Measurements from ENCODE around the gene FYB2. TPM values are rescaled to one million over a fixed set of nuclear protein-coding genes. Genes with fewer than 3 reads are reported as not detected.

The FYB2 gene
- polyA plus RNA-seq, 1 experiment, result not detected

DNA sequence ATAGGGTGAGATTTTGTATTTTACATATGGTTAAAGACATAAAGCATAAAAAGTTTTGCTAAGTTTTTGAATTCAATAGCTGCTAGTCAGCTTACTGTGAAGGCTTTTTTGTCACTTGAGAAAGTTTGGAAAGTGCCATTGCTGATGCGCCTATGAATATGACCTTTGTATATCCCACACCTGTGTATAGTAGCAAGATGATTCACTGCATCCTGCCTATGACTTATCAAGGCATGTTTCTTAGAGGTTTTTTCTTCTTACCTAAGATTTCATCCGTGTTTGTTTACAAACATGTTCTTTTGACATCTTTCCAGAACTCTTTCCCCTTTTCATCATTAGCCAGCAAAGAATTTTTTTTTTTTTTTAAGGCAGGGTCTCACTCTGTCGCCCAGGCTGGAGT, 122.5 kb downstream of the FYB2 start:
- TF ChIP-seq, protein P1, sequence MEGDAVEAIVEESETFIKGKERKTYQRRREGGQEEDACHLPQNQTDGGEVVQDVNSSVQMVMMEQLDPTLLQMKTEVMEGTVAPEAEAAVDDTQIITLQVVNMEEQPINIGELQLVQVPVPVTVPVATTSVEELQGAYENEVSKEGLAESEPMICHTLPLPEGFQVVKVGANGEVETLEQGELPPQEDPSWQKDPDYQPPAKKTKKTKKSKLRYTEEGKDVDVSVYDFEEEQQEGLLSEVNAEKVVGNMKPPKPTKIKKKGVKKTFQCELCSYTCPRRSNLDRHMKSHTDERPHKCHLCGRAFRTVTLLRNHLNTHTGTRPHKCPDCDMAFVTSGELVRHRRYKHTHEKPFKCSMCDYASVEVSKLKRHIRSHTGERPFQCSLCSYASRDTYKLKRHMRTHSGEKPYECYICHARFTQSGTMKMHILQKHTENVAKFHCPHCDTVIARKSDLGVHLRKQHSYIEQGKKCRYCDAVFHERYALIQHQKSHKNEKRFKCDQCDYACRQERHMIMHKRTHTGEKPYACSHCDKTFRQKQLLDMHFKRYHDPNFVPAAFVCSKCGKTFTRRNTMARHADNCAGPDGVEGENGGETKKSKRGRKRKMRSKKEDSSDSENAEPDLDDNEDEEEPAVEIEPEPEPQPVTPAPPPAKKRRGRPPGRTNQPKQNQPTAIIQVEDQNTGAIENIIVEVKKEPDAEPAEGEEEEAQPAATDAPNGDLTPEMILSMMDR (IDR thresholded peaks at IDR 0.05; ENCODE audit: insufficient read depth, low read depth, low read length), result no peak
- DNase-seq (ENCODE audit: low read depth), result no peak
- H3K4me3 ChIP-seq (ENCODE audit: low read depth, low read length), result no peak overlapping the region
- H3K27me3 ChIP-seq (ENCODE audit: control insufficient read depth, insufficient read depth, low read length), result no peaks in the 10 kb centered on the region
- ChIA-PET POLR2A (no interaction called here), CTCF (interaction anchor here (1.1 to 2.0 kb wide), 3 partner anchors 9 to 13 kb away, joined by 3 to 5 read pairs (median 4); no protein-coding TSS in a partner anchor)
- H3K36me3 ChIP-seq (ENCODE audit: control insufficient read depth, insufficient read depth, low read length), result no peaks in the 10 kb centered on the region

DNA sequence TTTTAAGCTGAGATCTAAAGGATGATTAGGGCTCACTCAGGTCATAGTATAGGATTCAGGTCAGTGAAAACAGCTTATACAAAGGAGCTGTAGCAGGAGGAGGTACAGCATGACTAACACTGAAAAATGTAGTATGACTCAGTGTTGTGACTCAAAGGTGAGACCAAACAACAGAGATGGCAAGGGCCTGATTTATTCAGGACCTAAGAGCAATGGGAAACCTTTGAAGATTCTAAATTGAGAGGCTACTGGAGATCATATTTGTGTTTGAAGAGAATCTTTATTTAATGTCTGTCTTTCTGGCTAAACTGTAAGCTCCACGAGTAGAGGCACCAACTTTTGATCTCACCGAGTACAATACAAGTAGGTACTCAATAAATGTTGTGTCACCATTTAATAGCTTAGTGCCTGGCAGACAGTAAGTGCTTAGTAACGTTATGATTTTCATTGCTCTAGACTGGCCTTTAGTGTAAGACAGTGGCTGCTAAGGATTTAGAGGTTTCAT, 130.6 kb downstream of the FYB2 start:
- ChIA-PET POLR2A (no interaction called here), CTCF (interaction anchor here (0.6 kb wide), 1 partner anchor 21 kb away, joined by 3 read pairs; no protein-coding TSS in a partner anchor)
- H3K27me3 ChIP-seq (ENCODE audit: control insufficient read depth, insufficient read depth, low read length), result no peaks in the 10 kb centered on the region
- TF ChIP-seq, protein P1 (IDR thresholded peaks at IDR 0.05; ENCODE audit: insufficient read depth, low read depth, low read length), result no peak
- no peak overlapping the region for H3K4me3 ChIP-seq (ENCODE audit: low read depth, low read length)
- DNase-seq (ENCODE audit: low read depth), result peak; percentile 20
- no peaks in the 10 kb centered on the region for H3K36me3 ChIP-seq (ENCODE audit: control insufficient read depth, insufficient read depth, low read length)

DNA sequence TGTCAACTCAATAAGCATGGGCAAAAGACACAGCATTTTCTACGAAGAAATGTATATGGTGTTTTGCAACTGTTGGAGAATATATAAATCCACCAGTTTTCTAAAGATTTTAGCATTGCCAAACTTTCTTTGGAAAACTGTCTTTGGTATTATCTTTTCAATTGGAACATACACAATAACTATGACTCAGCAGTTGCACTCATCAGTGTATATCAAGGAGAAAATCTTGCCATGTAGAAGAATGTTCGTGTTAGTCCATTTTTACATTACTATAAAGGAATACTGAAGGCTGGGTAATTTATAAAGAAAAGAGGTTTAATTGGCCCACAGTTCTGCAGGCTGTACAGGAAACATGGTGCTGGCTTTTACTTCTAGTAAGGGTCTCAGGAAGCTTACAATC, 133.0 kb downstream of the FYB2 start:
- DNase-seq (ENCODE audit: low read depth), result no peak
- no peak overlapping the region for H3K4me3 ChIP-seq (ENCODE audit: low read depth, low read length)
- no peaks in the 10 kb centered on the region for H3K36me3 ChIP-seq (ENCODE audit: control insufficient read depth, insufficient read depth, low read length)
- TF ChIP-seq, protein P1 (IDR thresholded peaks at IDR 0.05; ENCODE audit: insufficient read depth, low read depth, low read length), result no peak
- CTCF ChIA-PET, result no interaction called here
- POLR2A ChIA-PET, result no interaction called here
- no peaks in the 10 kb centered on the region for H3K27me3 ChIP-seq (ENCODE audit: control insufficient read depth, insufficient read depth, low read length)

DNA sequence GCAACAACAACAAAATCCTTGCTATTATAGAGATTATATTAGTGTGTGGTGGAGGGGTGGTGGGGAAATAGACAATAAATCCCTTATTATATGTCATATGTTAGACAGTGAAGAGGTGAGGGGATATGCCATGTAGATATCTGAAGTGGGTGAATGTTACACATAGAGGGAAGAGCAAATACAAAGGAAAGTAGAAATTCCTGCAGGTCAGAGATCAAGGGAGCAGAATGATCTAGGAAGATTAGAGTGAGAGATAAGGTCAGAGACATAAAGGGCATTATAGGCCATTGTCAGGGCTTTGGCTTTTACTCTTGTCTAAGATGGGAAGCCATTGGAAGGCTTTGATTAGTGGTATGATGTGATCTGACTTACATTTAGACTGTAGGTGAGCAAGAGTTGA, 135.6 kb downstream of the FYB2 start:
- CTCF ChIA-PET, result no interaction called here
- no peak overlapping the region for H3K4me3 ChIP-seq (ENCODE audit: low read depth, low read length)
- no peaks in the 10 kb centered on the region for H3K27me3 ChIP-seq (ENCODE audit: control insufficient read depth, insufficient read depth, low read length)
- H3K36me3 ChIP-seq (ENCODE audit: control insufficient read depth, insufficient read depth, low read length), result no peaks in the 10 kb centered on the region
- DNase-seq (ENCODE audit: low read depth), result no peak
- TF ChIP-seq, protein P1 (IDR thresholded peaks at IDR 0.05; ENCODE audit: insufficient read depth, low read depth, low read length), result no peak
- POLR2A ChIA-PET, result no interaction called here

DNA sequence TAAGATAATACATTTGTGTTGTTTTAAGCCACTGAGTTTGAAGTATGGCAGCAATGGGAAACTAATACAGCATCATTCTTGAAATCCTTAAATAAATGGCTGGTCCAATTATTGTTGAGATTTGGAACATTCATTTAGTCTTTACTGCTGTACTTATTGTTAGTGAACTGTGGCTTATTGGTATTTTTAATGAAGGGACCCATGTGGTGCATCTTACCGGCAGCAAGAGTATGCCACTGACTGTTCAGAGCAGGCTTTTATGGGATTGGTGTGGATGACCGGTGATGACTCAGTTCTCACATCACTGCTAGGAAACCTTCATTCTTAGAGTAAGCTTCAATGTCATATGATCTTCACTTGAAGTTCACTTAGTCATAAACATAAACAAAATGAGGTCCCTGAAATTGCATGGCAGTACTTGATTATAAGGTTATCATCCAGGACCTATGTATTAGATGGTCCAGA, 142.6 kb downstream of the FYB2 start:
- Histone ChIP-seq H3K27me3 (ENCODE audit: control insufficient read depth, insufficient read depth, low read length) (no peaks in the 10 kb centered on the region), H3K36me3 (ENCODE audit: control insufficient read depth, insufficient read depth, low read length) (no peaks in the 10 kb centered on the region), H3K4me3 (ENCODE audit: low read depth, low read length) (no peak overlapping the region)
- ChIA-PET POLR2A (interaction anchor here (0.7 kb wide), 1 partner anchor 190 kb away, joined by 3 read pairs; no protein-coding TSS in a partner anchor), CTCF (interaction anchor here (0.8 kb wide), 1 partner anchor 16 kb away, joined by 3 read pairs; no protein-coding TSS in a partner anchor)
- TF ChIP-seq, protein P1 (IDR thresholded peaks at IDR 0.05; ENCODE audit: insufficient read depth, low read depth, low read length), result no peak
- peak; percentile 70 for DNase-seq (ENCODE audit: low read depth)
